ENCODE measurements around the gene PLPPR1. TPM values are rescaled to one million over a fixed set of nuclear protein-coding genes. Genes with fewer than 3 reads are reported as not detected.

The PLPPR1 gene
- polyA plus RNA-seq, 1 of the 3 experiments (the other 2 are of a cell fraction) = not detected

- Histone ChIP-seq H3K4me1 (ENCODE audit: control insufficient read depth in 1 of 2, insufficient read depth in 2 of 2, low read depth in 1 of 2, low read length in 1 of 2) (no peaks in the 10 kb centered on the region), H3K9me2 (no peaks in the 10 kb centered on the region), H4K20me1 (ENCODE audit: insufficient read depth) (no peaks in the 10 kb centered on the region), H3K9ac (no peak overlapping the region), H3K4me3 (ENCODE audit: low read depth in 2 of 2, low read length in 1 of 2) (no peak overlapping the region), H3F3A (replicated peaks; ENCODE audit: insufficient read depth) (no peaks in the 10 kb centered on the region), H3K79me2 (ENCODE audit: insufficient read depth) (no peaks in the 10 kb centered on the region), H2AFZ (ENCODE audit: low read depth) (no peak overlapping the region), H3K27ac (ENCODE audit: low read depth in 2 of 2, low read length in 1 of 2) (no peak overlapping the region), H3K4me2 (no peak overlapping the region), H3K36me3 (replicated peaks in 1 of 2; ENCODE audit: control insufficient read depth in 1 of 2, insufficient read depth in 2 of 2, low read length in 1 of 2) (no peaks in the 10 kb centered on the region), H3K9me3 (no peaks in the 10 kb centered on the region), H3K27me3 (ENCODE audit: insufficient read depth) (no peaks in the 10 kb centered on the region)
- DNase-seq = no peak
- TF ChIP-seq GABPA (IDR thresholded peaks at IDR 0.05; ENCODE audit: low read depth) (no peak), NRF1 (IDR thresholded peaks at IDR 0.05; ENCODE audit: low read depth, low read length) (no peak), MXI1 (IDR thresholded peaks at IDR 0.05; ENCODE audit: low read depth, low read length) (no peak), FOXJ3 (CRISPR knock-in tag; IDR thresholded peaks at IDR 0.05) (no peak), TEAD4 (IDR thresholded peaks at IDR 0.05; ENCODE audit: borderline replicate concordance, insufficient read depth) (no peak), POLR2AphosphoS5 (IDR thresholded peaks at IDR 0.05; ENCODE audit: low read depth, low read length) (no peak), MEF2A (IDR thresholded peaks at IDR 0.05; ENCODE audit: borderline replicate concordance, low read depth) (no peak), EZH2phosphoT487 (IDR thresholded peaks at IDR 0.05; ENCODE audit: borderline replicate concordance, low read depth) (no peak), MAX (IDR thresholded peaks at IDR 0.05; ENCODE audit: low read depth) (no peak), USF1 (IDR thresholded peaks at IDR 0.05; ENCODE audit: borderline replicate concordance, low read depth) (no peak), PBX3 (IDR thresholded peaks at IDR 0.05) (no peak), CHD2 (IDR thresholded peaks at IDR 0.05; ENCODE audit: low read length, partially characterized antibody) (no peak), RCOR1 (IDR thresholded peaks at IDR 0.05; ENCODE audit: low read length) (no peak), RAD21 (IDR thresholded peaks at IDR 0.05; ENCODE audit: low read length) (no peak), TCF12 (IDR thresholded peaks at IDR 0.05) (no peak), RXRA (IDR thresholded peaks at IDR 0.05; ENCODE audit: borderline replicate concordance, low read depth) (no peak), ELF1 (IDR thresholded peaks at IDR 0.05) (no peak), NFIC (IDR thresholded peaks at IDR 0.05; ENCODE audit: borderline replicate concordance) (no peak)
- ChIA-PET POLR2A (no interaction called here), CTCF (no interaction called here)
These were observed 191.8 kb downstream of the PLPPR1 start for GRCh38 chr9:101220341-101220740.

- Histone ChIP-seq H4K20me1 (ENCODE audit: insufficient read depth) (no peaks in the 10 kb centered on the region), H2AFZ (ENCODE audit: low read depth) (no peak overlapping the region), H3K36me3 (replicated peaks in 1 of 2; ENCODE audit: control insufficient read depth in 1 of 2, insufficient read depth in 2 of 2, low read length in 1 of 2) (no peaks in the 10 kb centered on the region), H3K4me1 (ENCODE audit: control insufficient read depth in 1 of 2, insufficient read depth in 2 of 2, low read depth in 1 of 2, low read length in 1 of 2) (no peaks in the 10 kb centered on the region), H3K9me2 (no peaks in the 10 kb centered on the region), H3K4me3 (ENCODE audit: low read depth in 2 of 2, low read length in 1 of 2) (no peak overlapping the region), H3K4me2 (no peak overlapping the region), H3K27ac (ENCODE audit: low read depth in 2 of 2, low read length in 1 of 2) (no peak overlapping the region), H3K79me2 (ENCODE audit: insufficient read depth) (no peaks in the 10 kb centered on the region), H3K9ac (no peak overlapping the region), H3K27me3 (ENCODE audit: insufficient read depth) (no peaks in the 10 kb centered on the region), H3F3A (replicated peaks; ENCODE audit: insufficient read depth) (no peaks in the 10 kb centered on the region), H3K9me3 (no peaks in the 10 kb centered on the region)
- no peak for DNase-seq
- WGBS (ENCODE audit: low lambda C conversion rate) = 83% methylated on average over 4 of the region's 4 CpGs
- ChIA-PET POLR2A (no interaction called here), CTCF (no interaction called here)
- TF ChIP-seq RAD21 (IDR thresholded peaks at IDR 0.05; ENCODE audit: low read length) = no peak
- TF ChIP-seq RFX5 (IDR thresholded peaks at IDR 0.05; ENCODE audit: low read length) = no peak
- no peak for TF ChIP-seq FOXM1 (IDR thresholded peaks at IDR 0.05; ENCODE audit: low read depth)
- no peak for TF ChIP-seq EZH2phosphoT487 (IDR thresholded peaks at IDR 0.05; ENCODE audit: borderline replicate concordance, low read depth)
- TF ChIP-seq ELF1 (IDR thresholded peaks at IDR 0.05) = no peak
- no peak for TF ChIP-seq TAF1 (IDR thresholded peaks at IDR 0.05; ENCODE audit: borderline replicate concordance, low read depth, low read length)
- no peak for TF ChIP-seq IRF3 (IDR thresholded peaks at IDR 0.05; ENCODE audit: low read depth, low read length)
- no peak for TF ChIP-seq JUND (IDR thresholded peaks at IDR 0.05)
- TF ChIP-seq MAX (IDR thresholded peaks at IDR 0.05; ENCODE audit: low read depth) = no peak
These were observed 196.7 kb downstream of the PLPPR1 start for GRCh38 chr9:101225271-101225670.
